Lower leg skin (tissue), 4 donors: ENCODE results near the gene GOLGA3. TPM values are rescaled to one million over a fixed set of nuclear protein-coding genes. Genes with fewer than 3 reads are reported as not detected.
A peak's percentile ranks its signal among the peaks of the same experiment; 100 is the strongest.
"Not testable (repeated sequence)": the region's sequence is repeated elsewhere in the genome, so short reads cannot be mapped to it uniquely, and the experiment has no call there.

ENCODE experiments used
- DNase-seq, 2 donors: peaks; one replicate each; pipeline ENCODE4 v3.0.0-alpha.2; 2019; ENCODE audit warnings: low spot score in 2 of 2
- H3K4me3 ChIP-seq: fragments of 200-600 bp; sonication (generic); 2 replicates; pipeline ENCODE4 v1.5.1; 2017; ENCODE audit warnings: mild to moderate bottlenecking, low read depth; ENCODE audit not compliant: poor library complexity, severe bottlenecking
- POLR2A ChIP-seq, 2 donors: fragments of 450-650 bp; IDR thresholded peaks; one replicate each; pipeline ENCODE4 v1.6.1; 2016 to 2017; ENCODE audit warnings: antibody characterized with exemption in 2 of 2, mild to moderate bottlenecking in 1 of 2, moderate library complexity in 1 of 2
- WGBS, 2 donors: methylation state at CpG; one replicate each; pipeline ENCODE4 v1.1.5; 2018; 5-methylcytosine and 5-hydroxymethylcytosine counted together
- intact Hi-C: fragments of 100-400 bp; cut with DNase I; formaldehyde crosslinking; loops from one replicate; pipeline ENCODE4 v1.15.0; 2023; ENCODE audit warnings: low total_unique reads
- total RNA-seq, 4 donors: library from RNA; depleted of rRNA; stranded (reverse); fragments of >200 nt; gene quantifications; one replicate each; pipeline ENCODE4 v1.1.0, GENCODE V29; 2016
- TF ChIP-seq, protein P1 (sequence below), 3 donors: fragments of 450-650 bp; IDR thresholded peaks; one replicate each; pipeline ENCODE4 v1.5.1; 2016; ENCODE audit warnings: antibody characterized with exemption in 3 of 3, mild to moderate bottlenecking in 3 of 3, moderate library complexity in 2 of 3

The GOLGA3 gene
- total RNA-seq, 4 donors from 2014 or later, result 44.5 to 81.0 (median 74.7) TPM

DNA sequence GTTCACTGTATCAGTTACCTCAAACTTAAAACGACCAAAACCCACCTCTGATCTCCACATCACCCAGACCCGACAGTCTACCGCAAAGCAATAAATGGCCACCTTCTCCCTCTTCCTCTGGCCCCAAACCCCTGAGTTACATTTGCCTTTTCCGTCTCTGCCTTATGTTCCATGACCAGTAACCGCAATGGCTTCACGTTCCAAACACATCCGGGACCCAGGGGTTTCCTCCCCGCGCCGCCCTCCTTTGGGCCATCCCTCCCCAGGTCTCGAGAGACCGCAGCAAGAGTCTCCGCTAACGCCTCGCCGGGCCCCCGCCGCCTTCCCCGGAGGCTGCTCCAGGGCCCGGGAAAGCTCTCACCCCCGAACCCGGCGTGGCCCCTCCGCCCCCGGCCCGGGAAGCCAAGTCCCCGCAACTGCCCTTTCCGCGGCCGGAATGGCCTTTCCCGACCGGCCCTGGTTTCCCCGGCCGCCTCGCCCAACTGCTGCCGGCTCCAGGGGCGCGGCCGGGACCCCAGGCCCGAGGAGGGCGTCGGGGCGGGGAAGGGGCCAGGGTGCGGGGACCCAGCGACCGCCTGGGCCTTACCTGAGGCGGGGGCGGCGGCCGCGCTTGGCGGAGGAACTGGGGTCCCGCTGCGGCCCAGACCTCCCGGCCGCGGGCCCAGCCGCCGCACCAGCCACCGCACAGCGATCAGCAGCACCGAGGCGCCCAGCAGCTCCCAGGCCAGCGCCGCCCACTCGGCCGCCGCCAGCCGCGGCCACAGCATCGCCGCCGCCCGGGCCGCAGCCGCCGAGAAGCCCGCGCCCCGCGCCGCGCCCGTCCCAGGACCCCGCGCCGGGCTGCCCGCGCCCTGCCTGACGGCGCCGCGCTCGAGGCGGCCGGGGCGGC is 67.4 kb downstream of the GOLGA3 start, which contains the start of gene ANKLE2:
ANKLE2 (minus strand) TSS at position 801 of the 889 bp plus-strand sequence; CDS start at position 767, 34 bp downstream.
- H3K4me3 ChIP-seq, result peak within 1 kb of the TSS; percentile 96
- TF ChIP-seq, protein P1, sequence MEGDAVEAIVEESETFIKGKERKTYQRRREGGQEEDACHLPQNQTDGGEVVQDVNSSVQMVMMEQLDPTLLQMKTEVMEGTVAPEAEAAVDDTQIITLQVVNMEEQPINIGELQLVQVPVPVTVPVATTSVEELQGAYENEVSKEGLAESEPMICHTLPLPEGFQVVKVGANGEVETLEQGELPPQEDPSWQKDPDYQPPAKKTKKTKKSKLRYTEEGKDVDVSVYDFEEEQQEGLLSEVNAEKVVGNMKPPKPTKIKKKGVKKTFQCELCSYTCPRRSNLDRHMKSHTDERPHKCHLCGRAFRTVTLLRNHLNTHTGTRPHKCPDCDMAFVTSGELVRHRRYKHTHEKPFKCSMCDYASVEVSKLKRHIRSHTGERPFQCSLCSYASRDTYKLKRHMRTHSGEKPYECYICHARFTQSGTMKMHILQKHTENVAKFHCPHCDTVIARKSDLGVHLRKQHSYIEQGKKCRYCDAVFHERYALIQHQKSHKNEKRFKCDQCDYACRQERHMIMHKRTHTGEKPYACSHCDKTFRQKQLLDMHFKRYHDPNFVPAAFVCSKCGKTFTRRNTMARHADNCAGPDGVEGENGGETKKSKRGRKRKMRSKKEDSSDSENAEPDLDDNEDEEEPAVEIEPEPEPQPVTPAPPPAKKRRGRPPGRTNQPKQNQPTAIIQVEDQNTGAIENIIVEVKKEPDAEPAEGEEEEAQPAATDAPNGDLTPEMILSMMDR (IDR thresholded peaks at IDR 0.05), result no peak
- TF ChIP-seq POLR2A (IDR thresholded peaks at IDR 0.05), result no peak
- intact Hi-C loops, result no loop called here
- DNase-seq, result peak in 1 of 2 donors; percentile 89
- 1% methylated on average over 28 to 33 of the region's 97 CpGs for WGBS, 2 donors

DNA sequence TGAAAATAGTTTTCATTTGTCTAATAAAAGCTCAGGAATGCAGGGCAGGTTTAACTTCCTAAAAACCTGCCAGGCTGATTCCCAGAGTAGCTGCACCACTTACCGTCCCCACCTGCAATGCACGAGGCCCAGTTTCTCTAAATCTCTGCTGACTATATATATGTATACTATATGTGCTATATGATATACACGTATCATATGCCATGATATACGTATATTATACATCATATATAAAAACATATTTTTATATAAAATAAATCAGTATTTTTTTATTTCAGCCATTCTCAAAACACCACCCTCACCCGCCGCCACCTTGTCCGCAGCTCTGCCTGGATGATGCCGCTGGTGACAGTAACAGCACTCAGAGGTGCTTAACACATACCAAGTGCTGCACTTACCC is 69.3 kb downstream of the GOLGA3 start:
- intact Hi-C loops, result no loop called here
- 79 to 91% methylated on average over 8 of the region's 8 CpGs for WGBS, 2 donors
- H3K4me3 ChIP-seq, result no peak overlapping the region
- no peak for TF ChIP-seq POLR2A (IDR thresholded peaks at IDR 0.05)
- TF ChIP-seq, protein P1 (IDR thresholded peaks at IDR 0.05), result no peak
- DNase-seq, result no peak

DNA sequence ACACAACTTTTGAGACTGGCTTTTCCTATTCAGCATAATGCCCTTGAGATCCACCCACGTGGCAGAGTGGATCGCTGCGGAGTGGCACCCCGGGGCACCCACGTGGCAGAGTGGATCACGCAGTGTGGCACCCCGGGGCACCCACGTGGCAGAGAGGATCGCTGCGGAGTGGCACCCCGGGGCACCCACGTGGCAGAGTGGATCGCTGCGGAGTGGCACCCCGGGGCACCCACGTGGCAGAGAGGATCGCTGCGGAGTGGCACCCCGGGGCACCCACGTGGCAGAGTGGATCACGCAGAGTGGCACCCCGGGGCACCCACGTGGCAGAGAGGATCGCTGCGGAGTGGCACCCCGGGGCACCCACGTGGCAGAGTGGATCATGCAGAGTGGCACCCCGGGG is 69.8 kb downstream of the GOLGA3 start:
- 87 to 88% methylated on average over 27 to 28 of the region's 28 CpGs for WGBS, 2 donors
- intact Hi-C loops, H3K4me3 ChIP-seq, DNase-seq: not testable (repeated sequence)

DNA sequence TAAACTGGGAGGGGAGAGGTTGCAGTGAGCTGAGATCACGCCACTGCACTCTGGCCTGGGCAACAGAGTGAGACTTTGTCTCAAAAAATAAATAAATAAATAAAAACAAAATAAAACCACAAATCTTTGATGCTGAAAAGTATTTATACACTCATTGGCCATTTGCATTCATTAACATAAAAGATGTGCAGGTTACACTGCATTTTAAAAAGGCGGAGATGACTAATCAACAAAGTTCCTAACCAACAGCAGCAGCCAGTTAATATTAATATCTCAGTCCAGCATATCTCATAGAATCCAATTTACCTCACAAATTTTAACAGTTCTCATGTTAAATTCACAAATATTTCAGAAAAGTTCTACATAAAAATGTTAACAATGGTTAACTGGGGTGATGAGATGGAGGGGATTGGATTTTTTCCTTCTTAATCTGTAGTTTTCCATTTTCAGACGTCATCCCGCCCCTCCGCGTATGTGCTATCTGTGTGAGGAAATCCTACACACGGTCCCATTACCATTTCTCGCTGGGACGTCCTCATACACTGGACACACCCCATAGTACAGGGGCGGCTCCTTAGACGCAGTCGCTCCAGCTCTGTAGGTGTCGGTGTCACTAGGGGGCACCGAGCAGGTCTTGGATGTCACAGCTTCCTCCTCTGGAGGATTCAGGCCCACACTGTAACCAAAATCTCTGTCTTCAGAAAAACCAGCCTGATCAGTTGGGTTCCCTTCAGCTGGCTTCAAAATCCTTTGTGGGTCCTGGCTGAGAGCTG is 74.3 kb downstream of the GOLGA3 start:
- intact Hi-C loops, result no loop called here
- TF ChIP-seq POLR2A (IDR thresholded peaks at IDR 0.05), result no peak
- TF ChIP-seq, protein P1 (IDR thresholded peaks at IDR 0.05), result no peak
- no peak for DNase-seq
- no peak overlapping the region for H3K4me3 ChIP-seq
- 81 to 82% methylated on average over 14 of the region's 14 CpGs for WGBS, 2 donors

DNA sequence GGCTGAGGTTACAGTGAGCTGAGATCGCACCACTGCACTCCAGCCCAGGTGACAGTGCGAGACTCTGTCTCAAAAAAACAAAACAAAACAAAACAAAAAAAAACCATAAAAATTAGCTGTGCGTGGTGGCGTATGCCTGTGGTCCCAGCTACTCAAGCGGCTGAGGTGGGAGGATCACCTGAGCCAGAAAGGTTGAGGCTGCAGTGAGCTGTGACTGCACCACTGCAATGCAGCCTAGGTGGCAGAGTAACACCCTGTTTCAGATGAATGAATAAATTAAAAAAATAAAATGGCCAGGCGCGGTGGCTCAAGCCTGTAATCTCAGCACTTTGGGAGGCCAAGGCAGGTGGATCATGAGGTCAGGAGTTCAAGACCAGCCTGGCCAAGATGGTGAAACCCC is 75.0 kb downstream of the GOLGA3 start:
- intact Hi-C loops, DNase-seq, H3K4me3 ChIP-seq: not testable (repeated sequence)
- 96% methylated on average over 7 of the region's 7 CpGs for WGBS, 2 donors

DNA sequence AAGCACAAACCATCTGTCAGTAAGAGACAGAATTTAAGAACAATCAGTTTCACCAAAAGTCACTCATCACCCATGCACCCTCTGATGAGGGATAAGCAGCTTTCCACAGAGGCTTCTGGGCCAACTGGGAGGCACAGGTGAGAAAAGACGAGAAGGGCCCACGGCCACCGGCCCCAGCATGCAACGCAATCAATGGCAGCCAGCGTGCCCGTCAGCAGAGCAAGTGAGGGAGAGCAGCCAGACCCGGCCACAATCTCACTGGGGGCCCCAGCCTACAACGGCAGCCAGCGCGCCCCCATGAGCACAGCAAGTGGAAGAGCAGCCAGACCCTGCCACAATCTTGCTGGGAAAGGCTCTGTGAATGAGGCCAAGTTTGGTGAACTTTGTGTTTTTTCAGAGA is 80.3 kb downstream of the GOLGA3 start:
- H3K4me3 ChIP-seq, result no peak overlapping the region
- TF ChIP-seq, protein P1 (IDR thresholded peaks at IDR 0.05), result no peak
- TF ChIP-seq POLR2A (IDR thresholded peaks at IDR 0.05), result no peak
- DNase-seq, result no peak
- intact Hi-C loops, result no loop called here
- 87 to 90% methylated on average over 9 to 10 of the region's 10 CpGs for WGBS, 2 donors
